Measurements from ENCODE around the gene CYP1A2.
"Not testable (repeated sequence)": the region's sequence is repeated elsewhere in the genome, so short reads cannot be mapped to it uniquely, and the experiment has no call there.

Gene CYP1A2

DNA sequence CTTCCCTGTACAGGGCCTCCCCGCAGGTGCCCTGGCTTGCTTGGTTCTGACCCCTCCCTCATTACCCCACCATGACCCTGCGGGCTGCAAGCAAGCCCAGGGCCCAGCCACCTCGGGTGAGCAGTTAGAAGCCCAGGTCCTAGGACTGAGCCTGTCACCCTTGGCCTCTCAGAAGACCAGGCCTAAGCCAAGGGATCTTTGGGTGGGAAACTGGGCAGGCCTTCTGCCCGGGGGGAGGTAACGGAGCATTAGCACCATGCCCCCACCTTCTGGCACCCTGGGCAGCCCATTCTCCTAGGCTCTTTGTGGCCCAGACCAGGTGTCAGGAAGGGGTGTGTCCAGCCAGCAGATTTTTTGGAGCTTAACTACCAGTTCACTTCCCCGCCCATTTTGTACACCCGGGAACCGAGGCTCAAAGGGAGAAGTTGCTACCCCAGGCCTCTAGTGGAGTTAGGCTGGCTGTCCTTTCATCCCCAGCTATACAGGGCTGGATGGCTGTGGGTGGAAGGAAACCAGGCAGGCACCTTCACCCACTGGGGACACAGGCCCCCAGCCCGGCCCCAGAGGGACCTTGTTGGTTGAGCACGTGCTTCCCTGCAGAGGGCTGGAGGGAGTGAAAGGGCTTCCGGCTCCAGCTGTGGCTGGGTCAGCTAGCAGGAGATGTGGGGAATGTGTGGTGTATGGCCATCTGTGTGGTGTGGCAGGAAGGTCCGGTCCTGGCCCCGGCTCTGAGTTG lies 34.6 kb downstream of the CYP1A2 start:
- DNase-seq (ENCODE audit: extremely low spot score), result no peak
- TF ChIP-seq, protein P1, sequence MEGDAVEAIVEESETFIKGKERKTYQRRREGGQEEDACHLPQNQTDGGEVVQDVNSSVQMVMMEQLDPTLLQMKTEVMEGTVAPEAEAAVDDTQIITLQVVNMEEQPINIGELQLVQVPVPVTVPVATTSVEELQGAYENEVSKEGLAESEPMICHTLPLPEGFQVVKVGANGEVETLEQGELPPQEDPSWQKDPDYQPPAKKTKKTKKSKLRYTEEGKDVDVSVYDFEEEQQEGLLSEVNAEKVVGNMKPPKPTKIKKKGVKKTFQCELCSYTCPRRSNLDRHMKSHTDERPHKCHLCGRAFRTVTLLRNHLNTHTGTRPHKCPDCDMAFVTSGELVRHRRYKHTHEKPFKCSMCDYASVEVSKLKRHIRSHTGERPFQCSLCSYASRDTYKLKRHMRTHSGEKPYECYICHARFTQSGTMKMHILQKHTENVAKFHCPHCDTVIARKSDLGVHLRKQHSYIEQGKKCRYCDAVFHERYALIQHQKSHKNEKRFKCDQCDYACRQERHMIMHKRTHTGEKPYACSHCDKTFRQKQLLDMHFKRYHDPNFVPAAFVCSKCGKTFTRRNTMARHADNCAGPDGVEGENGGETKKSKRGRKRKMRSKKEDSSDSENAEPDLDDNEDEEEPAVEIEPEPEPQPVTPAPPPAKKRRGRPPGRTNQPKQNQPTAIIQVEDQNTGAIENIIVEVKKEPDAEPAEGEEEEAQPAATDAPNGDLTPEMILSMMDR (IDR thresholded peaks at IDR 0.05; ENCODE audit: control extremely low read depth, extremely low read depth, low read depth, missing control alignments), result no peak
- ChIA-PET CTCF (interaction anchor here (1.1 to 35.2 kb wide), 6 partner anchors 8 to 421 kb away, joined by 3 to 1226 read pairs (median 352); partner anchors contain the start of genes CLK3 and CSK), POLR2A (interaction anchor here (0.7 kb wide), 1 partner anchor 10 kb away, joined by 3 read pairs; no protein-coding TSS in a partner anchor)

DNA sequence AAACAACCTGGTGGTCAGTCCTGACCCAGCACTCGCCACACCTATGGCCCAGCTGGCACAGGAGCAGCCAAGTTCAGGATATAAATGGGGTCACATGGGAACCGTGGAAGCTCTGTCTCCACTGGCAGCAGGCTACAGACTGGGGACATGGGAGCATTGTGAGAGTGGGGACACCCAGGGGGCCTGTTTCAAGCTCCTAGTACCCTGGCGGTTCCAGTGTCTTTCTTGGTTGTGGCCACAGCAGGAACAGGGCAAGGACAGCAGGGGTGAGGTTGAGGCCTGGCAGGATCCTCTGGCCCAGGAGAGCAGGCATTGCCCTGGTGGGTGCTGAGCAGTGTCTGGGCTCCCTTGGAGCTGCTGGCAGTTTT lies 35.1 kb downstream of the CYP1A2 start:
- TF ChIP-seq, protein P1 (IDR thresholded peaks at IDR 0.05; ENCODE audit: control extremely low read depth, extremely low read depth, low read depth, missing control alignments), result no peak
- ChIA-PET CTCF (interaction anchor here (1.1 to 35.2 kb wide), 7 partner anchors 9 to 421 kb away, joined by 3 to 1226 read pairs (median 13); partner anchors contain the start of genes CLK3 and CSK), POLR2A (interaction anchor here (0.7 kb wide), 2 partner anchors 11 to 147 kb away, joined by 3 read pairs; no protein-coding TSS in a partner anchor)
- DNase-seq (ENCODE audit: extremely low spot score), result no peak

DNA sequence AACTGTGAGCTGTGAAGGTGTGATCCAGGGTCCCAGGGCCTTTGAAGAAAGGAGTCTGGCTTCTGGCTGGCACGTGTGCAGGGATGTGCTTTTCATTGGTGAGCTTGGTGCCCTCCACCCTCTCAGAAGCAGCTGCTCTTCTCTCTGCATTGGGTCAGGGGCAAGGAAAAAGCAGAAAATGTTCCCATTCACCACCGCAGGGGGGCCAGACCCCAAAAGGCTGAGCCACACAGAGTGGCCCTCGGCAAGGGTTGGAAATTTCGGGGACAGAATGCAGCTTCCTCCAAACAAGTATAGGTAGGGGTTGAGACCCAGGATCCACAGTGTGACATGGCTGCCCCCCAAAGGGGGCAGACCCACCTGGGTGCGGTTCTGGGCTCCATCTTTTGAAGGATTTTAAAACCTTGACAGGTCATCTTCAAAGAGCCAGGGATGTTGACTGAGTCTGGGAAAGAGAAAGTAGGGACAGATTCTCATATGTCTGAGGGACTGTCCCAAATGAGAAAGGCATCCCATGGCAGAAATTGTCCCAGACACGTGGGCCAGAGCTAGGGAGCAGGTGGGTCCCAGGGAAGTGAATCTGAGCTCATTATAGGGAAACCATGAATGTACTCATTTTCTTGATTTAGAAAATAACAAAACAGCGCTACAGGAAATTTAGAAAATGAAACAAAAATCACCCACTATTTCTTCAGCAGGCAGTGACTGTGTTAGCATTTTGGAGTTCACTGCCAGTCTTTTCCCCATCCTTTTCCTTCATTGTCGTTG lies 36.0 kb downstream of the CYP1A2 start:
- no peak for DNase-seq (ENCODE audit: extremely low spot score)
- POLR2A ChIA-PET, result interaction anchor here (0.7 kb wide), 1 partner anchor 148 kb away, joined by 3 read pairs; no protein-coding TSS in a partner anchor
- TF ChIP-seq, protein P1 (IDR thresholded peaks at IDR 0.05; ENCODE audit: control extremely low read depth, extremely low read depth, low read depth, missing control alignments), result peak; percentile 5
- CTCF ChIA-PET, result interaction anchor here (1.1 to 35.2 kb wide), 8 partner anchors 9 to 420 kb away, joined by 3 to 1226 read pairs (median 8); partner anchors contain the start of genes CLK3 and CSK

DNA sequence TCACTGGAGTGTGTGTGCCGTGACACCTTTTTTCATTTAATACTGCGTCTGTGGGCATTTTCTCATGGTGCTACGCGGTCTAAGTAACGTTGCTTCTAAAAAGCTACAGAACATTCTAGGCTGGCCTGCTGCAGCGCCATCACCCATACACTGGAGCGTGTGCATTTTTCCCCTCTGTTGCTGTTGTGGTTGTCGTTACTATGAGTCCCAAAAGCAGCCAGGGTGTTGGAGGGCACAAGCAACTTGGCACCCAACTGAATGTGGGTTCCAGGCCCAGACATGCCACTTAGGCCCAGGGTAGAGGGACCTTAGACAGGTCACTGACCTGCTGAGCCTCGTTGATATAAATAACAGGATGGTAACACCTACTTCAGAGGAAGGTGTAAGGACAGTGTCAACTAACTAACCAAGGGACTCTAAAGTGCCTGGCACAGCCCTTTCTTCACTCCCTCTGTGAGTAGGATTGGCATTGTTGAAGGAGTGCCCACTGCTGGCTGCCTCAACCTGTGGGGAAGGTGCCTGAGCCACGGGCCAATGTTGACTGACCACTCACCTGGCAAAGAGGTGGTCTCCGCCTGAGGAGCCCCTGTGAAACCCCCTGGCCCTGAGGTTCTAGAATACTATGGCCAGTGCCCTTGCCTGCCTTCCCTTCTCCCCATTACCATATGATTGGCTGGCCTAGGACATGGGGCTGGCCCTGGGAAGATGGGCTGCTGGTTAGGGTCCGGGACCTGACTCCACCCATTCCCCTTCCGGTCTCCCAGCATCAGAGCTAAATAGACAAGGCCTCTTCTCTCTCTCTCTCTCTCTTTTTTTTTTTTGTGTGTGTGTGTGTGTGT lies 36.8 kb downstream of the CYP1A2 start:
- DNase-seq (ENCODE audit: extremely low spot score), result peak; percentile 65
- TF ChIP-seq, protein P1 (IDR thresholded peaks at IDR 0.05; ENCODE audit: control extremely low read depth, extremely low read depth, low read depth, missing control alignments), result no peak
- CTCF ChIA-PET, result interaction anchor here (1.2 to 35.2 kb wide), 6 partner anchors 9 to 403 kb away, joined by 3 to 1226 read pairs (median 411); partner anchors contain the start of genes CLK3 and CSK
- POLR2A ChIA-PET, result no interaction called here

DNA sequence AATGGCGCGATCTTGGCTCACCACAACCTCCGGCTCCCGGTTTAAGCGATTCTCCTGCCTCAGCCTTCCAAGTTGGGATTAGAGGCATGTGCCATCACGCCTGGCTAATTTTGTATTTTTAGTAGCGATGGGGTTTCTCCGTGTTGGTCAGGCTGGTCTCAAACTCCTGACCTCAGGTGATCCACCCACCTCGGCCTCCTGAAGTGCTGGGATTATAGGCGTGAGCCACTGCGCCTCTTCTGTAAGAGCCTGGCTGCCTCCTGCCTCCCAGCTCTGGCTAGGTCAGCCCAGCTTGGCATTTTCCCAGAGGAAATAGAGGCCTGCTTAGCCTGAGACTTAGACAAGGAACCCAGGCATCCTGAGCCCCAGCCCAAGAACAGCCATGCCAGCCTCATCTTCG lies 37.4 kb downstream of the CYP1A2 start:
- not testable (repeated sequence) for DNase-seq (ENCODE audit: extremely low spot score)
- ChIA-PET POLR2A (interaction anchor here (0.6 to 1.3 kb wide), 2 partner anchors 9 to 711 kb away, joined by 3 to 8 read pairs; no protein-coding TSS in a partner anchor), CTCF (interaction anchor here (3.5 to 35.2 kb wide), 3 partner anchors 11 to 164 kb away, joined by 20 to 1226 read pairs (median 132); partner anchors contain the start of gene CSK)

DNA sequence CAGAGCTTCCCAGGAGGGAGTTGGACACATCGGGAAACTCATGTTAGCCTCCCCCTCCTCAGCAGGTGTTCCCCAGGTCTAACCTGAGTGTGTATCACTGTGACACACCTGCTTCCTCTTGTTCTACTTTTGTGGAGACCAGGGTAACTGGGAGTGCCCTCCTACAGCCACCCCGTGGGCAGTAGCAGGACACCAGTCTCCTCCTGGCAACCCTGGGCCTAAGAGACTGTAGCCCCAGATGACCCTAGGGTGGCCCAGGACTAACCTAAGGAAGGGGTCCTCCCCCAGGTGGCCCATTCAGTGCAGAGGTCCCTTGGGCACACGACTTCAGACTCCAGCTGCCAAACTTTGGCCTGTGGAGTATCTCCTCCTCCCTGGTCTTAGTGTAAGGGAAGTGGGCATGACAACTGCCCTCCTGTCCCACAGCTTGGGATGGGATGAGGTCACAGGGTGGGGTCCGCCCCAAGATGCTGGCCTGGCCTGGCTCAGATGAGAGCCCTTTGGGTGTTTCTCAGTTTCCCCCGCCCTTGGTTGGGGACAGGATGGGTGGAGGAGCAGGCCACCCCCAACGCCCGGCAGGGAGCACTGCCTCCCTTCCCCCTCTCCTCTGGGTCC lies 38.0 kb downstream of the CYP1A2 start:
- TF ChIP-seq, protein P1 (IDR thresholded peaks at IDR 0.05; ENCODE audit: control extremely low read depth, extremely low read depth, low read depth, missing control alignments), result no peak
- ChIA-PET CTCF (interaction anchor here (0.6 to 35.2 kb wide), 17 partner anchors 12 to 412 kb away, joined by 3 to 1226 read pairs (median 5); partner anchors contain the start of gene CSK), POLR2A (interaction anchor here (0.5 to 2.4 kb wide), 5 partner anchors 9 to 710 kb away, joined by 3 to 8 read pairs (median 4); no protein-coding TSS in a partner anchor)
- DNase-seq (ENCODE audit: extremely low spot score), result no peak

All from GM10248 (cell line).